HEK293T (cell line): Measurements from ENCODE around the gene CAMSAP1.

ENCODE experiments used
- ARNT ChIP-seq: fragments of 450-650 bp; IDR thresholded peaks from 2 replicates; pipeline ENCODE4 v1.6.1; 2017; ENCODE audit warnings: mild to moderate bottlenecking
- FOXK2 ChIP-seq: fragments of 450-650 bp; IDR thresholded peaks from 2 replicates; pipeline ENCODE4 v1.6.1; 2016; ENCODE audit warnings: mild to moderate bottlenecking
- FOXM1 ChIP-seq: fragments of 450-650 bp; IDR thresholded peaks from 2 replicates; pipeline ENCODE4 v1.6.1; 2017; ENCODE audit warnings: mild to moderate bottlenecking, borderline replicate concordance
- LEF1 ChIP-seq: fragments of 450-650 bp; IDR thresholded peaks from 2 replicates; pipeline ENCODE4 v1.6.1; 2017; ENCODE audit warnings: mild to moderate bottlenecking, borderline replicate concordance
- NFRKB ChIP-seq: fragments of 450-650 bp; IDR thresholded peaks from 2 replicates; pipeline ENCODE4 v1.6.1; 2016; ENCODE audit warnings: mild to moderate bottlenecking, moderate library complexity
- SP1 ChIP-seq: fragments of 450-650 bp; IDR thresholded peaks from 2 replicates; pipeline ENCODE4 v1.6.1; 2017
- TARDBP ChIP-seq: fragments of 450-650 bp; IDR thresholded peaks from 2 replicates; pipeline ENCODE4 v1.6.1; 2016

DNA sequence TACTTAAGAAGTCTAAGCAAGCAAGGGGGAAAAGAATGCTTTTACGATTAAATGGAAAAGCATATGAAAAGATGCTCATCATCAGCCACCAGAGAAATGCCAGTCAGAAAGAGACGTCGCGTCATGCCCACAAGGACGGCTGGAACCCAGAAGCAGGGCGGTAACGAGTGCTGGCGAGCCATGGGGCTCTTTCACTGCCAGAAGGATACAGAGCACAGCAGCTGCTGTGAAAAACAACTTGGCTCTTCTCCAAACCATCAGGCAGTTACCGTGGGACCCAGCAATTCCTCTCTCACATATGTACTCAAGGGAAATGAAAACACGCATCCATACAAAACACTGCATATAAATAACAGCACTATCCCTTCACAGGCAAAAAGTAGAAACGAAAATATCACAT is 95.5 kb downstream of the CAMSAP1 start:
- TF ChIP-seq ARNT: no peak
- no peak for TF ChIP-seq FOXK2
- no peak for TF ChIP-seq LEF1
- TF ChIP-seq FOXM1: no peak
- no peak for TF ChIP-seq SP1
- no peak for TF ChIP-seq TARDBP
- no peak for TF ChIP-seq NFRKB
